GM18861 (cell line): ENCODE data around the gene SGMS2.
"Not testable (repeated sequence)": the region's sequence is repeated elsewhere in the genome, so short reads cannot be mapped to it uniquely, and the experiment has no call there.

Source experiments
- ATAC-seq: cut with Tn5 transposase; IDR thresholded peaks from one replicate; pipeline ENCODE4 v1.9.1; 2021; ENCODE audit not compliant: unreplicated experiment

SGMS2 gene

DNA sequence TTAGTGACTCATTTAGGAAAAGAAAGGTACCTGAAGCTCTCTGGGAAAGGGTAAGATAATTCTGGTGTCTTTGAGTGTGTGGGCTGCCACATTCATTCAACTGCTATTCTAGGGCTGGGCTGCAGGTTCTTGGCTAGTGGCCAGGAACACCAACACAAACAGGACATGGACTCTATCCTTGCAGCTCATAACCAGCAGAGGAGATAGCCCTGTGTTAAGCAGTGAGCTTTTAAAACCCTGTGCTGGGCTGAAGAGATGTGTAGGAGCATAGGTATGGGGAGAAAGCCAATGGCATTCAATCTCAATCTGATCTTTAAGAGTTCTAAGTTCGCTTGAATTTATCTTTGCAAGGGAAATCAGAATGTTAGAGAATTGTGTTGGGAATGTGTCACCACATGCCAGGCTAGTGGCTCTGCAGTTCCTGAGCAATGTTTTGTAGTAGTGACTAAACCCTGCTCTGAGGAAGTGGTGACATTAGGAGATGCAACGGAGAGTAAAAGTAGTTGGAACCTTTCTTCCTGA lies 39.2 kb downstream of the SGMS2 start:
- ATAC-seq: no peak

DNA sequence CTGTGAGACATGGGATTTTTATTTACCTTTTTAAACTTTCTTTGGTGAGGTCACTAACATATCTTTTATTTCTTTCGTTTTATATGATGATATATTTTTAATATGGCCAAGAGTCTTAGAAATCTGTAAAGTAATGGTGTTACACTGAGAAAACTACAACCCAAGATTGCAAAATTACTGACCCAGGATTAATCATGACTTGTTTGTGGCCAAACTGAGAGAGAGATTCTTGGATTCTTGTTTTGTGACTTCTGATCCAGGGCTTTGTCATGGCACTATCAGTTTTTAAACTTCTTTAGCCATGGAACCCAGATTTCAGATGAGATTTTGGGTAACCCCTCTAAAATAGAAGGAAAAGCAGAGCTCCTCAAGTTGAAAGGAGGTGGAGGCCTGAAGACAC lies 42.0 kb downstream of the SGMS2 start:
- no peak for ATAC-seq

DNA sequence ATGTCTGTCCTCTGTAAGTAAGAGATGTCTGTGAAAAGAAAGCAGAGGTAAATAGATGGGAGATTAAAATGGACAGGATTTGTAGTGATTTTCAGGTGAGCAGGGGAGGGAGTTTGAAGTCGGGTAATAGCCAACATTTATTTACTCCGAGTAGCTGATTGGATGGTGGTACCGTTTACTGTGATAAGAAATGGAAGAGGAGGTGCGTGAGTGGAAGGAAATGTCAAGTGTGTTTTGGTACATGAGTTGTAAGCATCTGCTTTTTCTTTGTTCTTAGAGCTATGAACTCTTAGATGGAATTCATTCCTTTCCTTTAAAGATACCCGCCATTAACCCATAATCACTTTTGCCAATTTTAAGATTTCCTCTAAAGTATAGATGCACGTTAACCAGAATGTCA lies 45.5 kb downstream of the SGMS2 start:
- no peak for ATAC-seq

DNA sequence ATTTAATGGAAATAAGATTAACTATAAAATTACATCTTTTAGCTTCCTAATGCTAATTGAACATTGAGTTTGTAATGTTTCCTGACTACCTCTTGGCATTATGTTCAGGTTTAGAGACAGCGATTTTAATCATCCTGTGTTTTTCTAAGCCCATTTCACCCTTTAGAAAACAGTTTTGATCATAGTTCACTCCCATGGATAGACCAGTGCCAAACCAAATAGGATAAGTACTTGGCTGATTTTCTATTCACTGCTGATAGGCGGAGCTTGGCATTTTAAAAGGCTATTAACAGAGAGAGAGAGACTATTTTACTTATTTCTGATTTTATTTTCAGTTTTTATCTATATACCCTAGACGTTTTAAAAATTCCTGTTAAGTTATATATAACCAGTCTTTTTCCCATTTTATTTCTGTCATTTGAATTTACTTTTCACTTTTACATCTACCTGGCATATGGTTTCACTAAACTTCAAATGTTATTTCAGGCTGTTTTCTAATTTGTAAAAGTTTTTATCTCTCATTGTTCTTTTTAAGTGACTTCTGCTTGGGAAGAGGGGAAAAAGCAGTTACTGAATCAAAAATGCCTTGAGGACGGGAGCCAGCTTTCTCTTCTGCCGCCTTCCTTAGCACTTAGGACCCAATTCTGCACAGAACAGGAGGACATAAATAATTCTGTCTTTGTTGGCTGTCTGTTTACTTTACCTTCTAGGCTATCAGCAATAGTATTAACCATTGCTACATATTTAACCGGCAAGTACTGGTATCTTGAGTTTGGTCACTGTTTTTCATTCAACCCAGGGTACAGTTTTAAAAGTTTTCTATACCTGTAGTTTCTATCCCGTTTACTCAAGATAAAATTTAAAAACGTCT lies 46.4 kb downstream of the SGMS2 start:
- no peak for ATAC-seq

- no peak for ATAC-seq
Measured at GRCh38 chr4:107874024-107874423, 49.3 kb downstream of the SGMS2 start.

GRCh38 chr4:107876099-107876498 lies 51.4 kb downstream of the SGMS2 start:
- no peak for ATAC-seq

DNA sequence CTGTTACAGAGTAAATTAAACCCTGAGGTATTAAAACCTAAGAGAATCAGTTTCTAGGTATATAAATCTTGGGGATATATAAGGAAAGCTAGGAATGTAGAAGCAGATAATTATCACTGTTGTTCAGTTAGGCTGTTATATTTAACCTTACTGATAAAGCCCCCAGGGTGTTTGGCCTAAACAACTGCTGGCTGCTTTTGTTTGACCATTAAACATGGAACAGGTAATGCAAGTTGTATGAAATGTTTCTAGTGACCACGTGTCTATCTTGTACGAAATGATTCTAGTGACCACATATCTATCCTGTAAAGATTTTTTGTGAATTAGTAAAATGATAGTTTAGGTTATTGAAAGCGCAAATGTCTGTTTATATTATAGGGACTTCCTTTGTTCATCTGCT lies 52.6 kb downstream of the SGMS2 start:
- ATAC-seq: no peak

DNA sequence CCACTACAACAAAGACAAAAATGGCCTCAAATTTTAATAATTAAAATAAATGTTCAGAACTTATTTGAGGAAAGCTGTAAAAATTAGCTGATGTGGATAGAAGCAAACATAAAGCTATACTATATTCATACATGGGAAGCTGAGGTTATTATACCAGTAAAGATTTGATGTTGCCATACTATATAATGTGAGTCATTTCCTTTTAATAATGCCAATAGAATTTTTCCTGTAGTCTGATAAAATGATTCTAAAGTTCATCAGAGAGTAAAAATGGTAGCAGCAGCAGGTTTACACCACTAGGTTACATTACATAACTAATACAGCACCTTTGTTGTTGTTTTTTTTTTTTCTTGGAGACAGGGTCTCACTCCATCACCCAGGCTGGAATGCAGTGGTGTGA lies 61.1 kb downstream of the SGMS2 start:
- no peak for ATAC-seq

DNA sequence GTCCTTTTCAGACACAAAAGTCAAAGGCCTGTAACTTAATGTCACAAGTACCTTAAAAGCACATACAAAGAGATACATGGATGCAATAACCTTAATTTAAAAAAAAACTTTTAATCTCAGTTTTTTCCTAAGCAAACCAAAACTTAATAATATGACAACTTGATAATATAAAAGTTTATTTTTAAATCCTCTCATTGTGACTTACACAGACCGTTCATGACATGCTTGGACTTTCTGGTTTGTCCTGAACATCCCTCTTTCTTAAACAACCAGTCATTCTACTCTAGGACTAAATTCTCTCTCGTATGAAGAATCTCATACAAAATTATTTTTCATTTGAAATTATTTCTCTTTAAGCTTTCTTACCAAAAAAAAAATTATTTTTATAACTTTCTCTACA lies 63.5 kb downstream of the SGMS2 start:
- ATAC-seq: no peak

GRCh38 chr4:107890779-107891178 lies 66.0 kb downstream of the SGMS2 start:
- no peak for ATAC-seq

DNA sequence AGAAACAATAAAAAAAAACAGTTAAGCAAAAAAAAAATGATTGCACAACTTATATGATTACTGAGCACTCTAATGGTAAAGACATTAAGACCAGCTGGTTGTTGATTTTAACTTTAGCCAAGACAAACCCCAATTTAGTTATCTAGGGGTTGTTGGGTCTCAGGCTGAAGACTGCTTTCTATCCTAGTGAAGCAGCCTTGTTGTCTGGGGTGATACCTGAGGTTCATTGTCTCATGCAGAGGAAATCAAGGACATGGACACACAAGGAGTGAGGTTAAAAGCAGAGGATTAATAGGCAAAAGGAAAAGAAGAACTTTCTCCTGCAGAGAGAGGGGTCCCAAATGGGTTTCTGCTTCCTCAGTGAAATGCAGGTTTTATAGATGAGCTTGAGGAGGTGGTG lies 66.6 kb downstream of the SGMS2 start:
- ATAC-seq: no peak

DNA sequence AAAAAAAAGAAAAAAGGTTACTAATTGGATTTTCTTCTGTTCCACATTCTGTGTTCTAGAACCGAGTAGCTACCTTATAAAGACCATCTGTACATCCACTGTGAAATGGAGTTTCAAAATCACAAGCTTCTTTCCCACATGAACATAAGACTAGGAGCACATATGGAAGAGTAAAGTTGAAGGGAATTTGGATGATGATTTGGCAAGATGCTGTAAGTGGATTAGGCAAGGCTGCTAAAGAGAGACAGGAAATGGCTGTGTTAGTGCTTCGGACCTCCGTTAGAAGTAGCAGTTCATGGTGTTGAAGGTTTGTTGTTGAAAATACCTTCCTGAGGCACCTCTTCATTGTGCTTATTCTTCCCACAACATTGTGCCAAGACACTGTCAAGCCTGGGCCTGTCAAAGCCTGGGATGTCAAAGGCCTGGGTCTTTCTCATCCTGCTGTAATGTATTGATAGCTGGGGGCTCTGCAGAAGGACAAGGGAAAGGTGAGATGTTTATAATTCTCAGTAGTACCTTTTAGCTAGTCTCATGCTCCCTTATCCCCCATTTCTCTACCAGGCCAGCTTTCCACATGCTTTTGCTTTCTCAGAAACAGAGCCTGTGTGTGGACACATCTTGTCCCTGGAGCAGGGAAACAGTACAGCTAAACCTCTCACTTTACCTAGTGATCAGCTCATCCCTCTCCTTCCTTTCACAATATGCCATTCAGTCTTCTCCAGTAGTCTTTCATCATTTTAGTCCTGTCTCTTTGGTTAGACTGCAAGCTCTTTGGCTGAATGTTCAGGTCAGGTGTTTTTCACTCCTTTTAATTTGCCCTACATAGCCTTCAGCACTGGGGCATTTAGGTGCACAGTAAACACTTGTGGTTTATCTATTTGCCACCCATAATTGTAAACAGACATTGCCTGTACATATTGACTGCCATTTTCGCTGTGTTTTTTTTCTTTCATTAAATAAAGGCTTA lies 68.7 kb downstream of the SGMS2 start:
- ATAC-seq: no peak

DNA sequence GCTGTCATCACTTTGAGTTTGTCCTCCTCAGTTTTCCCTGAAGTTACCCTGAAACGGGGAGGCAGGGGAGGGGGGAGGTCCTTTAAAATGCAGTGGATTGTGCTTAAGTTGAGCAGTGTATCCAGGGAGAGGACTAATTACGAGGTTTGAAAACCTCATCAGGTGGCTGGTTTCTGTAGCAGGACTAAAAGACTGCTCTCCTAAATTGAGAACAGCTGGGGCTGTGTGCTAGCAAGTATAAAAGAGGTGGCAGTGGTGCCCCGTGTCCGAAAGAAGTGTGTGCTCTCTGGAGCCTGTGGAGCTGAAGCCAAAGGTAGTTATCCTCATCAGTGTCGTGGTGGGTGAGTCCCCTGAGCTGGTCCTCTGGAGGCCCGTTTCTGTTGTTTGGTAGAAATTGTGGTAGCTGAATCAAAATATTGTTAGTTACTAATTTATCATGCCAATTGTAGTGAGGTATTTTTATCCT lies 69.4 kb downstream of the SGMS2 start:
- ATAC-seq: no peak

DNA sequence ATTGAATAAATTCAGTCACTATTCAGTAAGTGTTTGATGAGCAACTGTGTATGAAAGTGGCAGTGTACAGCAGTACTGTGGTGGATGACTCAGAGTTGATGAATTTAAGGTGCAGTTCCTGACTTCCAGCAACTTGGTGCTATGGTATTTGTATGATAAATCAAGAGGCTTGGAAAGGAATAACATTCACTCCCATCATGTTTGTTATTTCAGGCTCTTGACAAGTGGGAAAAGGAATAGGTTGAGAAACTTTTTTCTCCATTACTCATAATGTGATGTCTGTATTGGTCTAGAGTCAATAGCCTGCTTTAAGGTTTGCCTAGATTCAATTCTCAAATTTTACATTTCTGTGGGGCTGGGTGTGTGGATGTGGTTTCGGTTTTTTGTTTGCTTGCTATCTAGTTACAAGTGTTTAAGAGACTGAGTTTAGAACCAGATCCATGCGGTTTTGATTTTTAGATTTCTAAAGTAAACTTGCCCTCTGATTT lies 71.5 kb downstream of the SGMS2 start:
- no peak for ATAC-seq

DNA sequence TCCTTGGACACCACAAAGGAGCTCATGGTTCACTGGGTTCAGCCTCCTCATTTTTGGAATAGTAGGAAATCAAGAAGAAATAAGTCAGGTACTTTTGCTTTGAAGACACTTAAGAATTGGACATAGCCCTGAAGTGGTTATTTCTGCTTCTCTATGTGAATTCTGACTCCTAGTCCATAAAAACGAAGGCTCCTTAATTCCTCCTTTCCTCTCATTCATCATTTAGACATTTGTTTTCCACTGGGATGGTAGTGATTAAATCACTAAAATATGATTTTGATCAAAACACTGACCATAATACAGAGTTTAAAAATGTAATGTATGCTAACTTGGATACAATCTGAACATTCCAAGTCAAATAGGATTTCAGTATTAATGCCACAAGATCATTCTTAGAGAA lies 71.9 kb downstream of the SGMS2 start:
- ATAC-seq: no peak

DNA sequence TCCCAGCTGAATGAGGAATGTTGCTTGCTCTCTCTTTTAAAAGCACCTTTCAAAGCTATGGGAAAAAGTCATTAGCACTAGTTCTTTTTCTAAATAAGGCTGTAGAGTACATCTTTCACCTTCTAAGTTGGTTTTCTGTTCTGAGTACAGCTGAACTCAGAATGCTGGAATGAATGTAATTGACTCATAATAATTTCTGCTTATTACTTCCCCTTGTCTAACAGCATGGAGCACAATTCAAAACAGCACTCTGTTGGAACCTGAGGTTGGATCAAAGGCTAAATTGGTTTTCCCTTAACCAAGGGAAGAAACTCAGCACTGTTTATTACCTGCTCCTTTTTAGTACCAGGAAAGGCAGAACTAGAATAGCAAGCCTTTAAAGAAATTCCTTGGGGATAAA lies 73.1 kb downstream of the SGMS2 start:
- ATAC-seq: no peak

- no peak for ATAC-seq
Measured at GRCh38 chr4:107900067-107900466, 75.3 kb downstream of the SGMS2 start.

GRCh38 chr4:107900508-107900907 lies 75.8 kb downstream of the SGMS2 start:
- no peak for ATAC-seq

GRCh38 chr4:107901213-107901934 lies 76.6 kb downstream of the SGMS2 start:
- no peak for ATAC-seq

DNA sequence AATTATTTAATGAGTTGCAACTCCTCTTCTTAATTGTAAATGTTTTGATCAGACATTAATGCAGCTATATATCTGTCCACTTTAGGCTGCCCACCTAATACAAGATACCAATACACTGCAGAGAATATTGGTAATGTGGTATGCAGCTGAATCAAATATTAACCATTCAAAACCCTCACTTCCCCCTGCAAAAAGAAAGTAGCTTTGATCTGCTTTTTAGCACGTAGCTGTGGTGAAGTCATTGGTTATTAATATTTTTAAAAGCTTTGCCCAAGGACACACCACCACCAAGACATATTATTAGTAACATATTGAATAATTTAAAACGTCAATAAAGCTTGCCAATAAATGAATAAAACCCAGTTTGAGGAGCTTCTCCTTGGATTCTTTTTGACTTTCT lies 78.0 kb downstream of the SGMS2 start:
- ATAC-seq: peak; percentile 98

- ATAC-seq: not testable (repeated sequence)
Measured at GRCh38 chr4:107905082-107905481, 80.3 kb downstream of the SGMS2 start.
